ENCODE data around the gene ANGPTL8. TPM values are rescaled to one million over a fixed set of nuclear protein-coding genes. Genes with fewer than 3 reads are reported as not detected.
A peak's percentile ranks its signal among the peaks of the same experiment; 100 is the strongest.

ANGPTL8 gene
- total RNA-seq, 1 donor from 2014 or later = not detected

DNA sequence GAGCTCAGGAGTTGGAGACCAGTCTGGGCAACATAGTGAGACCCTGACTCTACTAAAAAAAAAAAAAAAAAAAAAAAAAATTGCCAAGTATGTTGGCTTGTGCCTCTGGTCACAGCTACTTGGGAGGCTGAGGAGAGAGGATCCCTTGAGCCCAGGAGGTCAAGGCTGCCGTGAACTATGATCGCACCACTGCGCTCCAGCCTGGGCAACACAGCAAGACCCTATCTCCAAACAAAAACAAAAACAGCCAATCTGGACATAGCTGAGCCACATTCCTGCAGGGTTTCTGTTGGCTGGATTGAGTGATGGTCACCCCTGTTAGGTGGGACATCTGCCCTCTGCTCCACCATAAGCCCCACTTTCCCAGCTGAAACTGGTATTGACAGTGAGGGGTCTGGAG lies 13.6 kb upstream of the ANGPTL8 start:
- Mint-ChIP-seq H3K4me1 (ENCODE audit: unreplicated experiment) (no peaks in the 10 kb centered on the region), H3K36me3 (ENCODE audit: unreplicated experiment) (peaks cover 34% of the 10 kb centered on the region), H3K9me3 (ENCODE audit: unreplicated experiment) (peaks cover 12% of the 10 kb centered on the region), H3K4me3 (ENCODE audit: unreplicated experiment) (no peak overlapping the region), H3K27ac (ENCODE audit: unreplicated experiment) (no peak overlapping the region), H3K27me3 (ENCODE audit: unreplicated experiment) (no peaks in the 10 kb centered on the region)
- no peak for DNase-seq (ENCODE audit: extremely low spot score, unreplicated experiment)
- TF ChIP-seq, protein P1, sequence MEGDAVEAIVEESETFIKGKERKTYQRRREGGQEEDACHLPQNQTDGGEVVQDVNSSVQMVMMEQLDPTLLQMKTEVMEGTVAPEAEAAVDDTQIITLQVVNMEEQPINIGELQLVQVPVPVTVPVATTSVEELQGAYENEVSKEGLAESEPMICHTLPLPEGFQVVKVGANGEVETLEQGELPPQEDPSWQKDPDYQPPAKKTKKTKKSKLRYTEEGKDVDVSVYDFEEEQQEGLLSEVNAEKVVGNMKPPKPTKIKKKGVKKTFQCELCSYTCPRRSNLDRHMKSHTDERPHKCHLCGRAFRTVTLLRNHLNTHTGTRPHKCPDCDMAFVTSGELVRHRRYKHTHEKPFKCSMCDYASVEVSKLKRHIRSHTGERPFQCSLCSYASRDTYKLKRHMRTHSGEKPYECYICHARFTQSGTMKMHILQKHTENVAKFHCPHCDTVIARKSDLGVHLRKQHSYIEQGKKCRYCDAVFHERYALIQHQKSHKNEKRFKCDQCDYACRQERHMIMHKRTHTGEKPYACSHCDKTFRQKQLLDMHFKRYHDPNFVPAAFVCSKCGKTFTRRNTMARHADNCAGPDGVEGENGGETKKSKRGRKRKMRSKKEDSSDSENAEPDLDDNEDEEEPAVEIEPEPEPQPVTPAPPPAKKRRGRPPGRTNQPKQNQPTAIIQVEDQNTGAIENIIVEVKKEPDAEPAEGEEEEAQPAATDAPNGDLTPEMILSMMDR (IDR thresholded peaks at IDR 0.05) = no peak

GRCh38 chr19:11226716-11227166 lies 12.7 kb upstream of the ANGPTL8 start:
- Mint-ChIP-seq H3K36me3 (ENCODE audit: unreplicated experiment) (peaks cover 28% of the 10 kb centered on the region), H3K4me3 (ENCODE audit: unreplicated experiment) (no peak overlapping the region)

DNA sequence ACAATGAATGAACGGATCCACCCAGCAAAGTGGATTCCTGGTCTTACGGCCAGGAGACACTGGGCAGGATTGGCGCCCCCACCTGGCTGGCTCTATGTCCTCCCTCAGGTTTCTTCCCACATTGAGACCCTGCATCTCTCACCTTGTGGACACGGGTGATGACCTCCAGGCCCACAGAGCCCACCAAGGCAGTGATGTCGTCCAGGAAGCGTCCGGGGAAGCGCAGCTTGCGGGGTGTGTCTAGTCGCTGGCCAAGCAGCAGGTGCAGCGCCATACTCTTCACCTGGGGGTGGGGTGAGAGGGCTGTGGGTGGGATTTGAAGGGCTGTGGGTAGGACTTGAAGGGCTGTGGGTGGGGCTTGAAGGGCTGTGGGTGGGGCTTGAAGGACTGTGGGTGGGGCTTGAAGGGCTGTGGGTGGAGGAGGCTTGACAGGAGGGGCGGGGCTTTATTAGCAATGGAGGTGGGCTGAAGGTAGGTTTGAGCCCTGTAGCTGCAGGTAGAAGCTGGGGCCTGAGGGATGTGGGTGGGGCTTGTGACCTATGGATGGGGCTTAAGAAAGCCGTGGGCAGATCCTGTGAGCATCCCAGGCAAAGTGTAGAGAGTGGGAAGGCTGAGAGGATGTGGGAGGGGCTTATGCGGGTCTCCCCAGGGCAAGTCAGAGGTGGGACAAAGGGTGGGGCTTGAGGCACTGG lies 12.1 kb upstream of the ANGPTL8 start:
- TF ChIP-seq, protein P1 (IDR thresholded peaks at IDR 0.05) = peak; percentile 11
- peaks cover 26% of the 10 kb centered on the region for H3K36me3 Mint-ChIP-seq (ENCODE audit: unreplicated experiment)
- no peak overlapping the region for H3K27ac Mint-ChIP-seq (ENCODE audit: unreplicated experiment)

More at GRCh38 chr19:11226716-11227166, 12.7 kb upstream of the ANGPTL8 start:
- Mint-ChIP-seq H3K27me3 (ENCODE audit: unreplicated experiment) (no peaks in the 10 kb centered on the region), H3K9me3 (ENCODE audit: unreplicated experiment) (peaks cover 3% of the 10 kb centered on the region), H3K4me1 (ENCODE audit: unreplicated experiment) (no peaks in the 10 kb centered on the region), H3K27ac (ENCODE audit: unreplicated experiment) (no peak overlapping the region)
- no peak for DNase-seq (ENCODE audit: extremely low spot score, unreplicated experiment)
- TF ChIP-seq, protein P1 (IDR thresholded peaks at IDR 0.05) = no peak

GRCh38 chr19:11230621-11231386 lies 8.6 kb upstream of the ANGPTL8 start:
- peaks cover 20% of the 10 kb centered on the region for H3K36me3 Mint-ChIP-seq (ENCODE audit: unreplicated experiment)
- TF ChIP-seq, protein P1 (IDR thresholded peaks at IDR 0.05) = no peak
- H3K27me3 Mint-ChIP-seq (ENCODE audit: unreplicated experiment) = no peaks in the 10 kb centered on the region
- no peak for DNase-seq (ENCODE audit: extremely low spot score, unreplicated experiment)
- no peak overlapping the region for H3K27ac Mint-ChIP-seq (ENCODE audit: unreplicated experiment)
- no peaks in the 10 kb centered on the region for H3K4me1 Mint-ChIP-seq (ENCODE audit: unreplicated experiment)
- H3K4me3 Mint-ChIP-seq (ENCODE audit: unreplicated experiment) = no peak overlapping the region
- no peaks in the 10 kb centered on the region for H3K9me3 Mint-ChIP-seq (ENCODE audit: unreplicated experiment)

More for the DNA sequence above, 12.1 kb upstream of the ANGPTL8 start:
- Mint-ChIP-seq H3K9me3 (ENCODE audit: unreplicated experiment) (no peaks in the 10 kb centered on the region), H3K27me3 (ENCODE audit: unreplicated experiment) (no peaks in the 10 kb centered on the region), H3K4me3 (ENCODE audit: unreplicated experiment) (no peak overlapping the region), H3K4me1 (ENCODE audit: unreplicated experiment) (no peaks in the 10 kb centered on the region)
- no peak for DNase-seq (ENCODE audit: extremely low spot score, unreplicated experiment)

- Mint-ChIP-seq H3K27me3 (ENCODE audit: unreplicated experiment) (no peaks in the 10 kb centered on the region), H3K4me1 (ENCODE audit: unreplicated experiment) (no peaks in the 10 kb centered on the region), H3K4me3 (ENCODE audit: unreplicated experiment) (no peak overlapping the region), H3K27ac (ENCODE audit: unreplicated experiment) (no peak overlapping the region), H3K36me3 (ENCODE audit: unreplicated experiment) (peaks cover 21% of the 10 kb centered on the region), H3K9me3 (ENCODE audit: unreplicated experiment) (no peaks in the 10 kb centered on the region)
- TF ChIP-seq, protein P1 (IDR thresholded peaks at IDR 0.05) = no peak
- DNase-seq (ENCODE audit: extremely low spot score, unreplicated experiment) = no peak
Observed at GRCh38 chr19:11232555-11232954, 6.9 kb upstream of the ANGPTL8 start.

Measured in osteocyte (in vitro differentiated cells).